A549 (cell line): ENCODE results near the gene LUZP2.

ENCODE experiments used
- BHLHE40 ChIP-seq: IDR thresholded peaks from 2 replicates; pipeline ENCODE4 v1.6.1; 2012; ENCODE audit warnings: low read depth, low read length, inconsistent platforms
- CTCF ChIP-seq: fragments of >200 bp; sonication (Bioruptor Twin); formaldehyde crosslinking; IDR thresholded peaks from 3 replicates; pipeline ENCODE4 v1.5.1; 2016
- MAFK ChIP-seq: fragments of 450-650 bp; IDR thresholded peaks from 2 replicates; pipeline ENCODE4 v1.6.1; 2014; ENCODE audit not compliant: partially characterized antibody
- POLR2A ChIP-seq: IDR thresholded peaks from 2 replicates; pipeline ENCODE4 v1.6.1; 2012; ENCODE audit warnings: mild to moderate bottlenecking, low read length
- RNF2 ChIP-seq: fragments of 200-600 bp; sonication (generic); IDR thresholded peaks from 2 replicates; pipeline ENCODE4 v1.6.1; 2016; ENCODE audit warnings: low read depth, mild to moderate bottlenecking, antibody characterized with exemption, moderate library complexity, borderline replicate concordance
- ZFP36 ChIP-seq: fragments of 450-650 bp; IDR thresholded peaks from 2 replicates; pipeline ENCODE4 v1.6.1; 2014; ENCODE audit warnings: borderline replicate concordance; ENCODE audit not compliant: partially characterized antibody
- TF ChIP-seq, protein P1 (sequence below): fragments of 250-450 bp; sonication (Bioruptor Pico); IDR thresholded peaks from 2 replicates; pipeline ENCODE4 v1.5.0; 2021; ENCODE audit warnings: mild to moderate bottlenecking, moderate library complexity, borderline replicate concordance

GRCh38 chr11:24965748-24966147 lies 468.9 kb downstream of the LUZP2 start:
- TF ChIP-seq CTCF: no peak
- TF ChIP-seq, protein P1, sequence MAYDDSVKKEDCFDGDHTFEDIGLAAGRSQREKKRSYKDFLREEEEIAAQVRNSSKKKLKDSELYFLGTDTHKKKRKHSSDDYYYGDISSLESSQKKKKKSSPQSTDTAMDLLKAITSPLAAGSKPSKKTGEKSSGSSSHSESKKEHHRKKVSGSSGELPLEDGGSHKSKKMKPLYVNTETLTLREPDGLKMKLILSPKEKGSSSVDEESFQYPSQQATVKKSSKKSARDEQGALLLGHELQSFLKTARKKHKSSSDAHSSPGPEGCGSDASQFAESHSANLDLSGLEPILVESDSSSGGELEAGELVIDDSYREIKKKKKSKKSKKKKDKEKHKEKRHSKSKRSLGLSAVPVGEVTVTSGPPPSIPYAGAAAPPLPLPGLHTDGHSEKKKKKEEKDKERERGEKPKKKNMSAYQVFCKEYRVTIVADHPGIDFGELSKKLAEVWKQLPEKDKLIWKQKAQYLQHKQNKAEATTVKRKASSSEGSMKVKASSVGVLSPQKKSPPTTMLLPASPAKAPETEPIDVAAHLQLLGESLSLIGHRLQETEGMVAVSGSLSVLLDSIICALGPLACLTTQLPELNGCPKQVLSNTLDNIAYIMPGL: no peak
- TF ChIP-seq MAFK: no peak
- TF ChIP-seq POLR2A: no peak
- no peak for TF ChIP-seq BHLHE40
- TF ChIP-seq ZFP36: no peak
- TF ChIP-seq RNF2: no peak
